ENCODE data around the gene P3R3URF. TPM values are rescaled to one million over a fixed set of nuclear protein-coding genes. Genes with fewer than 3 reads are reported as not detected.
"Not testable (repeated sequence)": the region's sequence is repeated elsewhere in the genome, so short reads cannot be mapped to it uniquely, and the experiment has no call there.

P3R3URF gene
- total RNA-seq (ENCODE audit: insufficient read depth, low replicate concordance) = not detected

DNA sequence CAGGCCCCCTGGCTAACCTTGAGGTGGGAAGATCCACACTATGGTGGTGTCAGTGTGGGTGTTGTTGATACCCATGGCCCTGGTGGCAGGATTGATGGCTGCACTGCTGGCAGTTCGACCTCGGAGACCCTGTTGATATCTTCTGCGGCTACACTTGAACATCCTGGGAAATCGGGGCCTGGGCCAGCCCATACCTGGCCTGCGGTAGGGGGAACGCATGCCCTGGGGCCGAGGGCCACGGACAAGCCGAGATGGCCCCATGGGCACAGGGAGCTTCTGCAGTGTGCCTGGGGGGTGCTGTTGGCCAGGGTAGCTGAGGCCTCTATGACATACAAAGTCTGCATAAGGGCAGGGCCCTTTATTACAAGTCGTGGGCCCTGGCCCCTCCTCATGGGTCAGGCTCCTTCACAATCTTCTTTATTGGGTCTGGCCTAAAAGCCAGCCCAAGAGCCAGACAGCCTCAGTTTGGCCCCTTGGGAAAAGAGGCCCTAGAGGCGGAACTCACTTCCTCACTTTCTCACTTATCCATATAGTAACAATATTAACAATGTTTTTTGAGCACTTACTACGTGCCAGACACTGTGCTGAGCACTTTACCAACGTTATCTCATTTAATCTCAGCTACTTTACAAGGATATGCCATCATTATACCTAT lies at the start of gene P3R3URF:
TSS of gene P3R3URF (minus strand) at position 278 of the 655 bp plus-strand sequence. CDS start at position 261, 17 bp downstream.
- DNase-seq (ENCODE audit: low spot score) = no peak

DNA sequence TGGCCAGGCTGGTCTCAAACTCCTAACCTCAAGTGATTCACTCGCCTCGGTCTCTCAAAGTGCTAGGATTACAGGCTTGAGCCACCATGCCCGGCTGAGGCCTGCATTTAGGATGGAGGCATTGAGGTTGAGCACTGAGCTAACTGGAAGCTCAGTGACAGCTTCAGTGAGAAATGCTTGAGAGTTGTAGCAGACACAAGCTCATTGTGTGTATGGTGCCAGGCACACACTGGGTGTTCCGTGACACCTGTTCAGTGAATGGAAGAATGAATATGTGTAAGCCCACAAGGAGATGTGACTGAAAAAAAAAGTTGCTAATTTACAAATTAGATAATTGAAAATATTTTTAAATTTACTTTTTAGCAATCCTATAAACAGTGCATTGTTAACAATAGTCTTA lies 48.7 kb upstream of the P3R3URF start:
- DNase-seq (ENCODE audit: low spot score) = no peak

DNA sequence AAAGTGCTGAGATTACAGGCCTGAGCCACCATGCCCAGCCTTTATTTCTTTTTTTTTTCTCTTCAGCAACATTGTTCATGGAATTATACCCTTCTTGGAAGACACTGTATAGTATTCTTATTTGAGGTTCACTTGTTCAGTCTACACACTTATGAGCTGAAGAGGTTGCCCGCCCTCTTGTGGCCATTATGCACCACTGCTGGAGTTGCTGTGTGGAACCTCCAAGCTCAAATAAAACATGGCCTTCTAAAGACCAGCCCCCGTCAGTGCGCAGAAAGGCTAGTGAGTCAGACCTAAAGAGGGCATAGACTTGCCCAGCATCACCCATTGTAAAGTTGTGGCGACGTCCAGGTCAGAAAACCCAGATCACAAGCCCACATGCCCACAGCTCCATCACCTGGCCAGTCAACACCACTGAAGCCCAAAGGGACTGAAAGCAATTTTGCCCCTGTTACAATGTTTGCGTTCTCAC lies 47.2 kb upstream of the P3R3URF start:
- peak; percentile 84 for DNase-seq (ENCODE audit: low spot score)

DNA sequence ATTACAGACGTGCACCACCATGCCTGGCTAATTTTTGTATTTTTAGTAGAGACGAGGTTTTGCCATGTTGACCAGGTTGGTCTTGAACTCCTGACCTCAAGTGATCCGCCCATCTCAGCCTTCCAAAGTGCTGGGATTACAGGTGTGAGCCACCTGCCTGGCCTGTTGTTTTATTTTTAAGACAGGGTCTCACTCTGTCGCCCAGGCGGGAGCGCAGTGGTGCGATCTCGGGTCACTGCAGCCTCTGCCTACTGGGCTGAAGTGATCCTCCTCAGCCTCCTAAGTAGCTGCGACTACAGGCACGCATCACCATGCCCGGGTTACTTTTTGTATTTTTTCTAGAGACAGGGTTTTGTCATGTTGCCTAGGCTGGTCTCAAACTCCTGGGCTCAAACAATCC lies 46.8 kb upstream of the P3R3URF start:
- DNase-seq (ENCODE audit: low spot score) = not testable (repeated sequence)

DNA sequence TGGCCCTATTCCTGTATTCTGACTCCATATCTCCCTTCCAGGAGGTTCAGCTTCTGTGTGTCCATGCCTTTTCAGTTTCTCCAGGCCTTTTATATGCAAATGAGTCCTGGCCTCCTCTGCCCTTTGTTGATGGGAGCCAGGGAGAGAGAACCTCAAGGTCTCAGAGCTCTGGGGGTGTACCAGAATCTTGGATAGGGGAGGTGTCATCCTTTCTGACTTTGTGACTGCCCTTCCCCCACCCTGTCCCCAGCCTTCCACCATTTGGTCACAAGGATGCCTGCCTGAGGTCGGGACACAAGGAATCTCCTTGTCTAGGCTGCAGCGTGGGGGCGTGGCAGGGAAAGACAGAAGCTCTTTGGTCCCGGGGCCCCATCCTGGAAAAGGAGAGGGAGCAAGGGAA lies 45.5 kb upstream of the P3R3URF start:
- no peak for DNase-seq (ENCODE audit: low spot score)

DNA sequence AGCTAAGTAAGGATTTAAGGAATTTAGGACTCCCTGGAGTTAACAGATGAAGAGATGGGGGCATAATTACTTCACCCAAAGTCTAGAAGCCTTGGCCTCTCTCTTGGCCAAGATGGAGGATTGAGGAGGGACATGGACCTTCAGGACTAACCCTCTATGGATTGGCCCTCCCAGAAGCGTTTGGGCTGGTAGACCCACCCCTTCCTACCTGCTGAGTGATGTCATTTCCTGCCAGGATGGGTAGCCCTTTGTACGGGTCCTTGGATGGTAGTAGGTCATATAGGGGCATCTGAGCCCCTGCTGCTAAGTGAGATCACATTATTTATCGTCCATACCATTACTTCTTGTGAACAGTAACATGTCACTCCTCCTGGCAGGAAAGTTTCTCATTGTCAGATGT lies 44.5 kb upstream of the P3R3URF start:
- no peak for DNase-seq (ENCODE audit: low spot score)

DNA sequence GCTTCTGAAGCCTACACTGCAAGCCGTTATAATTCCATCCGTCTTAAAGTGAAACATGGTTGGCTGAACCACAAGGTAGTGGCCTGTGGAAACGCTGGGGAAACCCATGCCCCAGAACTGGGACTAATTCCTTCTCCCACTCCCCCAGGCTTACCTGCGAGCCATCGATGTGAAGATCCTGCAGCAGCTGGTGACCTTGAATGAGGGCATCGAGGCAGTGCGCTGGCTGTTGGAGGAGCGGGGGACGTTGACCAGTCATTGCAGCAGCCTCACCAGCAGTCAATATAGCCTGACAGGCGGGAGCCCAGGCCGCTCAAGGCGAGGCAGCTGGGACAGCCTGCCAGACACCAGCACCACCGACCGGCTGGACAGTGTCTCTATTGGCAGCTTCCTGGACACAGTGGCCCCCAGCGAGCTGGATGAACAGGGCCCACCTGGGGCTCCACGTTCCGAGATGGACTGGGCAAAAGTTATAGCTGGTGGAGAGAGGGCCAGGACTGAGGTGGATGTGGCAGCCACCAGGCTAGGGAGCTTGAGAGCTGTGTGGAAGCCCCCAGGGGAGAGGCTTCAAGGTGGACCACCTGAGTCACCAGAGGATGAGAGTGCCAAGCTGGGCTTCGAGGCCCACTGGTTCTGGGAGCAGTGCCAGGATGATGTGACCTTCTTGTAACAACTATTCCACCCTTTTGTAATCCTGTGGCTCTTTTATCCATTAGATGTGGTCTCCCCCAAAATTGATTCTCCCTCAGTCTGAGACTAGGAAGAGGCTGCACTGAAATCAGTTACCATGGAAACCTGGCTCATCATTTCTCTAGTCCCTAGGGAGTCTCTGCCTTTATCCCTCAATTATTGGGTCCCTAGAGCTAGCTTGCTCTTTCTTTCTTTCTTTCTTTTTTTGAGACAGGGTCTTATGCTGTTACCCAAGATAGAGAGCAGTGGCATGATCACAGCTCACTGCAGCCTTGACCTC lies 43.5 kb upstream of the P3R3URF start:
- no peak for DNase-seq (ENCODE audit: low spot score)

DNA sequence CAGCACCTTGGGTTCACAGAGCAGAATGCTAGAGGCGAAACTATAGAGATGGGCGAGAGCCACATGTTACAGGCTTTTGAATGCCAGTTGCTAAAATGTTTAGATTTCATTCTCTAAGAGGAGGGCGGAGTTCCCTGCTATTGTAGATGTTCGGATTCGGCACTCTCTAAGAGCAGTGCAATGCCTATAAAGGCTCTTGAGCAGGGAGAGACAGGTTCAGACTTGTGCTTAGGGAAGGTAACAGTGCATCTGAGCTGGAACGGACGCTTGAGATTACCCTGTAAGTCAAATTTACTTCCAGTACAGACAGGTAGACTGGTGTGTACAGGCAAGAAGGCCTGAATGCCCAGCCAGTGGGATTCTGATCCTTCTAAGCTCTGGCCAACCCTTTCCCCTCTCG lies 42.2 kb upstream of the P3R3URF start:
- peak; percentile 69 for DNase-seq (ENCODE audit: low spot score)

DNA sequence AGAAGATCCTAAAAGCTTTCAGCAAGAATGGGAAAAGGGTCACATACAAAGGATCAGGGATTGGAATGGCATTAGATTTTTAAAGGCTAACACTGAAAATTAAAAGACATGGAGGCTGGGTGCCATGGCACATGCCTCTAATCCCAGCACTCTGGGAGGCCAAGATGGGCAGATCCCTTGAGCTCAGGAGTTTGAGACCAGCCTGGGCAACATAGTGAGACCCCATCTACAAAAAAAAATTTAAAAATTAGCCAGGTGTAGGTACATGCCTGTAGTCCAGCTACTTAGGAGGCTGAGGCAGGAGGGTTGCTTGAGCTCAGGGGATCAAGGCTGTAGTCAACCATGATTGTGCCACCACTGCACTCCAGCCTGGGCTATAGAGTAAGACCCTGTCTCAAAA lies 39.2 kb upstream of the P3R3URF start:
- no peak for DNase-seq (ENCODE audit: low spot score)

DNA sequence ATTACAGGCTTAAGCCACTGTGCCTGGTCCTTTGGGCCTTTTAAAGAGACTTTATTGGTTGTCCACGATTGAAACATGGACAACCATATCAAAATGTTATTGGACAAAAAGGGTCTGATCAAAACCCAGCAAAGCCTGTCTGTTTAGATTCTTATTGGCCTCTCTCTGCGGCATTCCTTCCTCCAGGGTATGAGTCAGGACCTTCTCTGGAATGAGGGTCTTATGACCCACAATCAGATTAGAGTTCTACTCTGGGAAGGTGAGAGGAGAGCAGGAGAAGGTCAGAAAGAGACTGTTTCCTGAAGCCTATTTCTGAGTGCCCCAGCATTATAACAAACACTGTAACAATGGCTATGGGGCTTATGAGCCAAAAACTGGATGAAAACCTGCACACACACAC lies 34.8 kb upstream of the P3R3URF start:
- no peak for DNase-seq (ENCODE audit: low spot score)

DNA sequence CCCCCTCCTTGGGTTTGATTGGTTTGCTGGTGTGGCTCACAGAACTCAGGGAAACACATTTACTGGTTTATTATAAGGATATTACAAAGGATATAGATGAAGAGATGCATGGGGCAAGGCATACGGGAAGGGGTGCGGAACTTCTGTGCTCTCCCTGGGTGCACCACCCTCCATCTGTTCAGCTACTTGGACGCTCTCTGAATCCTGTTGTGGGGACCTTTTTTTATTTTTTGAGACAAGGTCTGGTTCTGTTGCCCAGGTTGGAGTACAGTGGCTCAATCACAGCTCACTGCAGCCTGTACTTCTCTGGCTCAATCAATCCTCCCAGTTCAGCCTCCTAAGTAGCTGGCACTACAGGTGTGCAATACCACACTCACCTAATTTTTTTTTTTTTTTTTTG lies 34.3 kb upstream of the P3R3URF start:
- DNase-seq (ENCODE audit: low spot score) = no peak

DNA sequence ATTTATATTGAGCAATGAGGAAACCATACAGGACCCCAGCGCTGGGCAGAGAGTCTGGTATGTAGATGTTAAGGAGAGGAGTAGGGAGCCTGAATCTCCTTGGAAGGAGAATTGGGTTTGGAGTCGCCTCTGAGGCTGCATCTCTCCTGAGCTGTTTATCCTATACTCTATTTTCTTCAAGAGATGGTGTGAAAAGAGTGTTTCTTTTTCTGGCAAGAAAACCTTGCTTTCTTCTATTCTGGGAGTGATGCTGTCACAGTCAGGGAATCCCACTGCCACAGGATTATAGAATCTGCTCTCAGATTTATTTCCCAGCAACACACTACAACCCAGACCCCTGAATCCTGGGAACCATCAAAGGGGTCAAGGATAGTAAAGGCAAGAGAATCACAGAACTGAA lies 30.1 kb upstream of the P3R3URF start:
- no peak for DNase-seq (ENCODE audit: low spot score)

DNA sequence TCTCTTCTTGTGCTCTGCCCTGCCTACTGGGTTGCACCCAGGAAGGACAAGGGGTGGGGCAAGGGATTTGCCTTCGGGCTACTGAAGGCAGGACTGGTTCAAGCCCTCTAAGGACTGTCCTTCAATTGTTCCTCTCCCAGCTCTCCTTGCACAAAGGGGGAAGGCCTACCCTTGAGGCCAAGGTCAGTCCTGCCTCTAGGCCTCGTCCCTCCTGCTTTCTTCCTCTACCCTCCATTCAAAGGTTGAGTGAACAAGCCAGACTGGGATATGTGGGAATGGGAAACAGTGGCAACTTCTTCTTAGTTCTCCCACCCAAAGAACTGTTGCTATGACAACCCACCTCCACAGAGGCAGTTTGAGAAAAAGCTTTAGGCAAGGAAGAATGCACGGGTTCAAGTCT lies 29.5 kb upstream of the P3R3URF start:
- DNase-seq (ENCODE audit: low spot score) = no peak

DNA sequence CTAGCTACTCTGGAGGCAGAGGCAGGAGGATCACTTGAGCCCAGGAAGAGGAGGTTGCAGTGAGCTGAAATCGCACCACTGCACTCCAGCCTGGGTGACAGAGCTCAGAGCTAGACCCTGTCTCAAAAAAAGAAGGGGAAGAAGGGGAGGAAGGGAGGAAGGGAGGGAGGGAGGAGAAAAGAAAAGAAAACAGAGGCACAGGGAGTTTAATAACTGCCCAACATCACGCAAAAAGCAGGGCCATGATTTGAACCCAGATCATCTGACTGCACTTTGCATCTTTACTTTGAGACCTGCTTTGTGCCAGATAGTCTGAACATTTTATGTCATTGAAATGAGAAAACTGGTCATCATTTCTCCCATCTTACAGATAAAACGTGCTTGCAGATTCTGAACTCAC lies 28.9 kb upstream of the P3R3URF start:
- DNase-seq (ENCODE audit: low spot score) = no peak

DNA sequence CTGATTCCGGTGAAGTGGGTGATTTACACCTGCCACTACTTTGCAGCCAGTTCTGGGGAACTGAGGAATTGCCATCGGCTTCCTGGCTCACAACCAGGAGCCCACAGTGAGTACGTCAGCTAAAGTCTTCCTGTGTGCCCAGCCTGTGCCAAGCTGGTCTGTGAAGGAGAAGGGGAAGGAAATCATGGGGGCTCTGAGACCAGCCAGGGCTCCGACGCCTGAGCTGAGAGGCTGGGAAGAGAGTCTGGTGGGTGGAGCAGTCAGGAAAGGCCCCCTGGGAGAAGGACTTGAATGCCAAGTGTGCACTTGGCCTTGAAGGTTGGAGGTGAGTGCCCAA lies 28.1 kb upstream of the P3R3URF start:
- DNase-seq (ENCODE audit: low spot score) = no peak

DNA sequence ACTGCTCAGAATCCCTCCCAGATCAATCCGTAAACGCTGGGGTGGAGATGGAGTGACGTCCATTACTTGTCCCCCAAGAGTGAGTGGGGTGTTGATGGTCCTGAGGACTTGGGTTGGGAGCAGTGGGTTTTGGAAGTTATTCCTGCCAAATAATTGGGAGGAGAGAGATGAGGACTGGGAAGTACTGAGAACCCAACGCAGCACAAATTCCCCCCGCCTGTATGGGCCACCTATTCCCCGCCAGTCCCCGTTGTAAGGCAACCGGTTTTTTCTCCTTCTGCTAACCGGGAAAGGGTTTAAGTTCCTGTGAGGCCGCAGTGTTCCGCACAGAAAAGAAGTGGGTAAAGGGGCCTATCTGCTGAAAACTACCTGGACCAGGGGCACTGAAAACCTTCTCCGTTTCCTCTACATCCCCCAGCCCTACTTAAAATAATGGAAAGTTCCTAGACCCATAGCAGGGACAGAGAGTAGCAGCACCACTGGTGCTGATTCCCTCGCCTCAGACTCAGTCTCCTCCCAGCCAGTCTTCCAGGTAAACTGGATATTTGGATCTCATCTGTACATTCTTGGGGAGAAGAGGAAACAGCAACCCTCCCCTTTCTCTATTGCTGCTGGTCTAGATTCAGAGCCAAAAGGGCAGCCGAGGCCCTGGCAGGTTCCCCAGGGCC lies 27.6 kb upstream of the P3R3URF start:
- DNase-seq (ENCODE audit: low spot score) = no peak

DNA sequence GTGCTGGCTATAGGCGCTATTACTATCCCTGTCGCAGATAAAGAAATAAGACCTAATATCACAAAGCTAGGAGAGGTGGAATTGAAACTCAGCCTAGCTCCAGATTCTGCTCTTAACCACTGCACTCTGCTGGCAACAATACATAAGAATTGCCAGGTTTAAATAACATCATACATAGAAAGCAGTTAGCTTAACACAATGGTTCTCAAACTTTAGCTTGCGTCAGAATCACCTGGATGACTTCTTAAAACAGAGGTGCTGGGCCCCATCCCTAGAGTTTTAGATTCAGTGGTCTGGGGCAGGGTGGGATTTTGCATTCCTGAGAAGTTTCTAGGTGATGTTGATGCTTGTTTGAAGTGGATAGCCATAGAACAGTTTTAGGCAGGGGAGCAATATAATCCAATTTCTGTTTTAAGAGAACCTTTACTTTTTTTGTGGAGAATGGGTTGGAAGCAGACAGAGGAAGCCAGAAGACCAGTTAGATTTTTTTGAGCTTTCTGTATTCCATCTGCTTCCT lies 23.0 kb upstream of the P3R3URF start:
- no peak for DNase-seq (ENCODE audit: low spot score)

DNA sequence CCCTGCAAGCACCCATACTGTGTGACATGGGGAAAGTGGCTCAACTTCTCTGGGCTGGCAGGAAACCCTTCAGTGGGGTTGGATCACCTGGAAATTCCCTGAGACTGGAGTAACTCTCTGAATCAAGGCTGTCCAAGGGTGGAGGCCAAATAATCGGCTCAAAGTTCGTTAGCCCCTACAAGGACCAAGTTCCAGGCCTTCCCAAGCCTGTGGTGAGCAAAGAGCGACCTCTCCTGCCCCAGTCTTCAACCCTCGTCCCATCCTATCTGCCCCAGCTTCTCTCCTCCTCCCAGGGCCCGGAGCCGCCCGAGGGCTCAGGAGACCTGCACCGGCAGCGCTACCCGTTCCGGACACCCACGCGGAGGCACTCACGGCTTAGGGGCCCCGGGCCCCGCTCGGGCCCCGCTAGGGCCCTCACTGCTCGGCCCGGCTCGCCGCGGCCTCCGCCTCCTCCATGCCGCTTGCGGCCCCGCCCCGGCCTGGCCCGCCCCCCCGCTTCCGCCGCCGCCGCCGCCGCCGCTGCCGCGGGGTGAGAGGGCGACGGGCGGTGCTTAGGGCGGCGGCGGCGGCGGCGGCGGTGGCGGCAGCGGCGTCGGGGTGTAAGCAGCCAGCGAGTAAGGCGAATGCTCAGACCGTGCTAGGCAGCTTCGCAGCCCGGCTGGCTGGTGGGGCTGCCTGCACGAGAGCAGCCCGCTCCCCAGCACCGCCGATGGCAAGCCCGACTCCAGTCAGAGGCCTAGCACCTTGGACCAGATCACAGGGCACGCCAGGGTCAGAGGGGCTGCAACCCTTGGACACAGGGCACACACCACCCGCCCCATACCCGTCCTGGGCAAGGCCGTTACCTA lies 21.9 kb upstream of the P3R3URF start, which contains the start of gene POMGNT1:
TSS of gene POMGNT1 (minus strand) at position 471 of the 848 bp plus-strand sequence. CDS start 613 bp downstream, outside the sequence.
- DNase-seq (ENCODE audit: low spot score) = peak; percentile 78

DNA sequence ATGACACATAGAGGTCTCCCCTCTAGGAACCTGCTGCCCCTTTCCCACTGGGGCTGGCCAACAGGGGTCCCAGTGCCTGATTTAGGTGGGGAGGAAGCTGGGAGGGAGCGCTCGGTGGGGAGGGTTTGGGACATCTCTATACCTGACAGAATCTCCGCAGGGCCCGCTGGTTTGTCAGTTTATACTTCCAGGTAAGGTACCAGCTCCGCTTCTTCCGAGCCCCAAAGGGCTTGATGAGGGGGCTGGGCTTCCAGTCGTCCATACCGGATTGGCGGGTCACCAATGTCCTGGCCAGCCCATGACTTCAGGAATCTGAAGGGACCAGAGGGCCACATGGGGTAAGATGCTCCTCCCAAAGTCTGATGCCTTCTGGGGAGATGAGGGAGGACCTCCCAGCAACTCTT lies 21.3 kb upstream of the P3R3URF start:
- DNase-seq (ENCODE audit: low spot score) = no peak

DNA sequence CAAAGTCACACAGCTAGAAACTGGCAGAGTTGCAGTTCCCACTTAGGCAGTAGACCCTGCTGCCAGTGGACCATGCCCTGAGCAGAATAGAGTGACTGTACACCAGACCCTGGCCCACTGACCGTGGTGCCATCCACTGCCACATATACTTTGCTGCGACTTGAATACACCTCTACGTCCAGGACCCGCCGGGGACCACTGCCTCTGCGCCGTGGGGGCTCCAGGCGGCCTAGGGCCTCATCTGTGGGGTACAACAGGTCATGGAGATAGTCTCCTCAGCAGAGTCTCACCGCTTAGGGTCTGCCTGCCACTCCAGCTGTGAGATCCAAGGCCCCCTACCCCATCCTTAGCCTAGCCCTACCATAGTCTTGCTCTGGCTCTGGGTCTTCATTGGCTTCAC lies 20.3 kb upstream of the P3R3URF start:
- DNase-seq (ENCODE audit: low spot score) = no peak

DNA sequence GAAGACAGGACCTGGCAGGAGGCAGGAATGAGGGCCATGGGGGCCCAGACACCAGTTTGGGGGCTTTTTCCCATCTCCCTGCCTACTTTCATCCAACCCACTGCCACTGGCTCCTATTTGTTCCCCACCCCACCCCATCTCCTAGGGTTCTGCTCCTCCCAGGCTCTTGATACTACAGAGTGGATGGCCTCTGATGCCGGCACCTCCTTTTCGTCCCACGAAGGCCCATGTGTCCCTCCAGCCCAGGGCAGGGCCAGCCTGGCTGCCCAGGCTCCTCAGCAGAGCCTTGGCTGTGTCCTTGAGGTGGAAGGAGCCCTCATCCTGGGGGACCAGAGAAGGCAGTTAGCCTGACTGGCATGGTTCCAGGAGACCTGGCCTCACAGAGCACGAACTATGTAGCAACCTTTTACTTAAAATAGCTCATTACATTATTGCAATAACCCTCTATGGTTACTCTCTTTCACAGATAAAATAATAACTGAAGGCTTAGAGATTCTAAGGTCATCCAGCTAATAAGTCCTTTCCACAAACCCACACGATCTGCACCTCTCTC lies 18.4 kb upstream of the P3R3URF start:
- DNase-seq (ENCODE audit: low spot score) = no peak
